Measurements from ENCODE around the gene SLC13A5.

SLC13A5 gene

GRCh38 chr17:6677158-6677831 is 35.9 kb downstream of the SLC13A5 start:
- 89 to 90% methylated on average over 16 of the region's 16 CpGs for WGBS, 2 experiments
- H3K27me3 ChIP-seq (ENCODE audit: control insufficient read depth, insufficient read depth, low read length, poor library complexity, severe bottlenecking): no peaks in the 10 kb centered on the region
- no peak overlapping the region for H3K27ac ChIP-seq (ENCODE audit: insufficient read depth, low read depth, low read length, poor library complexity, severe bottlenecking)
- no peaks in the 10 kb centered on the region for H3K9me3 ChIP-seq (ENCODE audit: control insufficient read depth, low read length)
- no peak overlapping the region for H3K4me3 ChIP-seq (ENCODE audit: insufficient read depth, low read depth, low read length)
- H3K36me3 ChIP-seq (ENCODE audit: control insufficient read depth, insufficient read depth, low read length): no peaks in the 10 kb centered on the region
- no peaks in the 10 kb centered on the region for H3K4me1 ChIP-seq (ENCODE audit: control insufficient read depth, insufficient read depth, low read length)

GRCh38 chr17:6676802-6677157 is 36.4 kb downstream of the SLC13A5 start:
- 81 to 84% methylated on average over 6 of the region's 6 CpGs for WGBS, 2 experiments
- Histone ChIP-seq H3K9me3 (ENCODE audit: control insufficient read depth, low read length) (no peaks in the 10 kb centered on the region), H3K4me1 (ENCODE audit: control insufficient read depth, insufficient read depth, low read length) (no peaks in the 10 kb centered on the region), H3K4me3 (ENCODE audit: insufficient read depth, low read depth, low read length) (no peak overlapping the region), H3K27ac (ENCODE audit: insufficient read depth, low read depth, low read length, poor library complexity, severe bottlenecking) (no peak overlapping the region), H3K27me3 (ENCODE audit: control insufficient read depth, insufficient read depth, low read length, poor library complexity, severe bottlenecking) (no peaks in the 10 kb centered on the region), H3K36me3 (ENCODE audit: control insufficient read depth, insufficient read depth, low read length) (no peaks in the 10 kb centered on the region)

GRCh38 chr17:6675201-6675825 is 37.9 kb downstream of the SLC13A5 start:
- Histone ChIP-seq H3K9me3 (ENCODE audit: control insufficient read depth, low read length) (no peaks in the 10 kb centered on the region), H3K4me1 (ENCODE audit: control insufficient read depth, insufficient read depth, low read length) (no peaks in the 10 kb centered on the region), H3K4me3 (ENCODE audit: insufficient read depth, low read depth, low read length) (no peak overlapping the region), H3K27ac (ENCODE audit: insufficient read depth, low read depth, low read length, poor library complexity, severe bottlenecking) (no peak overlapping the region), H3K27me3 (ENCODE audit: control insufficient read depth, insufficient read depth, low read length, poor library complexity, severe bottlenecking) (no peaks in the 10 kb centered on the region), H3K36me3 (ENCODE audit: control insufficient read depth, insufficient read depth, low read length) (no peaks in the 10 kb centered on the region)
- 83% methylated on average over 11 of the region's 11 CpGs for WGBS, 2 experiments

GRCh38 chr17:6674586-6674985 is 38.6 kb downstream of the SLC13A5 start:
- Histone ChIP-seq H3K4me3 (ENCODE audit: insufficient read depth, low read depth, low read length) (no peak overlapping the region), H3K27ac (ENCODE audit: insufficient read depth, low read depth, low read length, poor library complexity, severe bottlenecking) (no peak overlapping the region), H3K9me3 (ENCODE audit: control insufficient read depth, low read length) (no peaks in the 10 kb centered on the region), H3K27me3 (ENCODE audit: control insufficient read depth, insufficient read depth, low read length, poor library complexity, severe bottlenecking) (no peaks in the 10 kb centered on the region), H3K4me1 (ENCODE audit: control insufficient read depth, insufficient read depth, low read length) (no peaks in the 10 kb centered on the region), H3K36me3 (ENCODE audit: control insufficient read depth, insufficient read depth, low read length) (no peaks in the 10 kb centered on the region)
- 94 to 95% methylated on average over 13 of the region's 13 CpGs for WGBS, 2 experiments

GRCh38 chr17:6671431-6671830 is 41.7 kb downstream of the SLC13A5 start:
- Histone ChIP-seq H3K4me3 (ENCODE audit: insufficient read depth, low read depth, low read length) (no peak overlapping the region), H3K27ac (ENCODE audit: insufficient read depth, low read depth, low read length, poor library complexity, severe bottlenecking) (no peak overlapping the region), H3K27me3 (ENCODE audit: control insufficient read depth, insufficient read depth, low read length, poor library complexity, severe bottlenecking) (no peaks in the 10 kb centered on the region), H3K36me3 (ENCODE audit: control insufficient read depth, insufficient read depth, low read length) (no peaks in the 10 kb centered on the region), H3K9me3 (ENCODE audit: control insufficient read depth, low read length) (no peaks in the 10 kb centered on the region), H3K4me1 (ENCODE audit: control insufficient read depth, insufficient read depth, low read length) (no peaks in the 10 kb centered on the region)
- 91 to 94% methylated on average over 7 of the region's 7 CpGs for WGBS, 2 experiments

- no peaks in the 10 kb centered on the region for H3K4me1 ChIP-seq (ENCODE audit: control insufficient read depth, insufficient read depth, low read length)
- no peak overlapping the region for H3K4me3 ChIP-seq (ENCODE audit: insufficient read depth, low read depth, low read length)
- H3K27me3 ChIP-seq (ENCODE audit: control insufficient read depth, insufficient read depth, low read length, poor library complexity, severe bottlenecking): no peaks in the 10 kb centered on the region
- 90 to 92% methylated on average over 6 of the region's 6 CpGs for WGBS, 2 experiments
- no peaks in the 10 kb centered on the region for H3K36me3 ChIP-seq (ENCODE audit: control insufficient read depth, insufficient read depth, low read length)
- H3K27ac ChIP-seq (ENCODE audit: insufficient read depth, low read depth, low read length, poor library complexity, severe bottlenecking): no peak overlapping the region
- H3K9me3 ChIP-seq (ENCODE audit: control insufficient read depth, low read length): no peaks in the 10 kb centered on the region
Observed at GRCh38 chr17:6670999-6671398, 42.2 kb downstream of the SLC13A5 start.

GRCh38 chr17:6670571-6670970 is 42.6 kb downstream of the SLC13A5 start:
- Histone ChIP-seq H3K36me3 (ENCODE audit: control insufficient read depth, insufficient read depth, low read length) (no peaks in the 10 kb centered on the region), H3K9me3 (ENCODE audit: control insufficient read depth, low read length) (no peaks in the 10 kb centered on the region), H3K27ac (ENCODE audit: insufficient read depth, low read depth, low read length, poor library complexity, severe bottlenecking) (no peak overlapping the region), H3K27me3 (ENCODE audit: control insufficient read depth, insufficient read depth, low read length, poor library complexity, severe bottlenecking) (no peaks in the 10 kb centered on the region), H3K4me1 (ENCODE audit: control insufficient read depth, insufficient read depth, low read length) (no peaks in the 10 kb centered on the region), H3K4me3 (ENCODE audit: insufficient read depth, low read depth, low read length) (no peak overlapping the region)
- 93 to 94% methylated on average over 8 of the region's 8 CpGs for WGBS, 2 experiments

GRCh38 chr17:6669479-6670212 is 43.5 kb downstream of the SLC13A5 start:
- Histone ChIP-seq H3K27me3 (ENCODE audit: control insufficient read depth, insufficient read depth, low read length, poor library complexity, severe bottlenecking) (no peaks in the 10 kb centered on the region), H3K27ac (ENCODE audit: insufficient read depth, low read depth, low read length, poor library complexity, severe bottlenecking) (no peak overlapping the region), H3K4me3 (ENCODE audit: insufficient read depth, low read depth, low read length) (no peak overlapping the region), H3K9me3 (ENCODE audit: control insufficient read depth, low read length) (no peaks in the 10 kb centered on the region), H3K4me1 (ENCODE audit: control insufficient read depth, insufficient read depth, low read length) (no peaks in the 10 kb centered on the region), H3K36me3 (ENCODE audit: control insufficient read depth, insufficient read depth, low read length) (no peaks in the 10 kb centered on the region)
- 86 to 88% methylated on average over 10 of the region's 10 CpGs for WGBS, 2 experiments

- Histone ChIP-seq H3K27me3 (ENCODE audit: control insufficient read depth, insufficient read depth, low read length, poor library complexity, severe bottlenecking) (no peaks in the 10 kb centered on the region), H3K36me3 (ENCODE audit: control insufficient read depth, insufficient read depth, low read length) (no peaks in the 10 kb centered on the region), H3K27ac (ENCODE audit: insufficient read depth, low read depth, low read length, poor library complexity, severe bottlenecking) (no peak overlapping the region), H3K4me3 (ENCODE audit: insufficient read depth, low read depth, low read length) (no peak overlapping the region), H3K9me3 (ENCODE audit: control insufficient read depth, low read length) (no peaks in the 10 kb centered on the region), H3K4me1 (ENCODE audit: control insufficient read depth, insufficient read depth, low read length) (no peaks in the 10 kb centered on the region)
- 92 to 93% methylated on average over 12 to 14 of the region's 14 CpGs for WGBS, 2 experiments
Observed at GRCh38 chr17:6668727-6669425, 44.3 kb downstream of the SLC13A5 start.

GRCh38 chr17:6668219-6668618 is 45.0 kb downstream of the SLC13A5 start:
- Histone ChIP-seq H3K27me3 (ENCODE audit: control insufficient read depth, insufficient read depth, low read length, poor library complexity, severe bottlenecking) (no peaks in the 10 kb centered on the region), H3K4me1 (ENCODE audit: control insufficient read depth, insufficient read depth, low read length) (no peaks in the 10 kb centered on the region), H3K27ac (ENCODE audit: insufficient read depth, low read depth, low read length, poor library complexity, severe bottlenecking) (no peak overlapping the region), H3K4me3 (ENCODE audit: insufficient read depth, low read depth, low read length) (no peak overlapping the region), H3K9me3 (ENCODE audit: control insufficient read depth, low read length) (no peaks in the 10 kb centered on the region), H3K36me3 (ENCODE audit: control insufficient read depth, insufficient read depth, low read length) (no peaks in the 10 kb centered on the region)
- 92 to 94% methylated on average over 17 of the region's 17 CpGs for WGBS, 2 experiments
